Suprapubic skin (tissue), 3 donors: ENCODE measurements around the gene TAP2.

Experiments used
- POLR2A ChIP-seq, 2 donors: fragments of 450-650 bp; IDR thresholded peaks; one replicate each; pipeline ENCODE4 v1.6.1; 2017; ENCODE audit warnings: antibody characterized with exemption in 2 of 2, mild to moderate bottlenecking in 2 of 2, moderate library complexity in 2 of 2
- TF ChIP-seq, protein P1 (sequence below), 2 donors: fragments of 200-600 bp in 1 of 2; fragments of 450-650 bp in 1 of 2; sonication (generic) in 1 of 2; IDR thresholded peaks; one replicate each; pipeline ENCODE4 v1.5.1; 2016 to 2019; ENCODE audit warnings: antibody characterized with exemption in 2 of 2, mild to moderate bottlenecking in 1 of 2, moderate library complexity in 1 of 2

DNA sequence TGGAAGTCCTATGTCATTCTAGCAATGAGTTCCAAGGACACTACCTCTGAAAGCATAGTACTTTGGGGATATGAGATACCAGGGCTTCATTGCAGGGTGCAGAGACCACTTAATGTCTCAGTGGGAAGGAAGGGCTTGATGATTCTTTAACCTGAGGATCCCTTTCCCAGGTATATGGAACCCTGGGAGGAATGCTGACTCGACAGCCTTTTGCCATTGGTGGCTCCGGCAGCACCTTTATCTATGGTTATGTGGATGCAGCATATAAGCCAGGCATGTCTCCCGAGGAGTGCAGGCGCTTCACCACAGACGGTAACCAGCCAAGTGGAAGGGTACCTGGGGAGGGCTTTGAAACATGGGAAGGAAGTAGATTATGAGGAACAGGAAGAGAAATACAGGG lies 19.7 kb upstream of the TAP2 start:
- TF ChIP-seq, protein P1, sequence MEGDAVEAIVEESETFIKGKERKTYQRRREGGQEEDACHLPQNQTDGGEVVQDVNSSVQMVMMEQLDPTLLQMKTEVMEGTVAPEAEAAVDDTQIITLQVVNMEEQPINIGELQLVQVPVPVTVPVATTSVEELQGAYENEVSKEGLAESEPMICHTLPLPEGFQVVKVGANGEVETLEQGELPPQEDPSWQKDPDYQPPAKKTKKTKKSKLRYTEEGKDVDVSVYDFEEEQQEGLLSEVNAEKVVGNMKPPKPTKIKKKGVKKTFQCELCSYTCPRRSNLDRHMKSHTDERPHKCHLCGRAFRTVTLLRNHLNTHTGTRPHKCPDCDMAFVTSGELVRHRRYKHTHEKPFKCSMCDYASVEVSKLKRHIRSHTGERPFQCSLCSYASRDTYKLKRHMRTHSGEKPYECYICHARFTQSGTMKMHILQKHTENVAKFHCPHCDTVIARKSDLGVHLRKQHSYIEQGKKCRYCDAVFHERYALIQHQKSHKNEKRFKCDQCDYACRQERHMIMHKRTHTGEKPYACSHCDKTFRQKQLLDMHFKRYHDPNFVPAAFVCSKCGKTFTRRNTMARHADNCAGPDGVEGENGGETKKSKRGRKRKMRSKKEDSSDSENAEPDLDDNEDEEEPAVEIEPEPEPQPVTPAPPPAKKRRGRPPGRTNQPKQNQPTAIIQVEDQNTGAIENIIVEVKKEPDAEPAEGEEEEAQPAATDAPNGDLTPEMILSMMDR (IDR thresholded peaks at IDR 0.05): no peak
- no peak for TF ChIP-seq POLR2A (IDR thresholded peaks at IDR 0.05)
